CD4-positive, alpha-beta T cell treated with Interleukin-4 for 1 hour (primary cell): ENCODE measurements around the gene GZMA.
A peak's percentile ranks its signal among the peaks of the same experiment; 100 is the strongest.
"Not testable (repeated sequence)": the region's sequence is repeated elsewhere in the genome, so short reads cannot be mapped to it uniquely, and the experiment has no call there.

Experiments used
- DNase-seq, 2 donors: peaks; one replicate each; pipeline ENCODE4 v3.0.0-alpha.2; 2020 to 2022

The GZMA gene

DNA sequence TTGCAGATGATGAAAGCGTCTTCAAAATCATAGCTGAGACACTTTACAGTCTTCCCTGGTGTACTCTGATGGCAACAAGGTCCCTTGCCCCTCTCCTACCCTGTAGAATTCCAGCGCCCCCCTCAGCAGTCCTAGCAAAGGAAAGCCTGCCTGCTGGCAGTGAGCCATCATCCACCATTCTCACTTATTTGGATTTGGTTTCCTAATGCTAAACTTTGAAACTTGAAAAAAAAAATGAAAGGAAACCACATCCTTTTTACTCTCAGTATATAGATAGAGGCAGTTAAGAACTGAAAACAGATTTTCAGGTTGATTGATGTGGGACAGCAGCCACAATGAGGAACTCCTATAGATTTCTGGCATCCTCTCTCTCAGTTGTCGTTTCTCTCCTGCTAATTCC lies at the start of gene GZMA:
Gene GZMA, plus strand, starts transcription at position 299 of the 400 bp plus-strand sequence. Its CDS starts 37 bp downstream, at position 336.
- peak in 1 of 2 donors; percentile 62 for DNase-seq

DNA sequence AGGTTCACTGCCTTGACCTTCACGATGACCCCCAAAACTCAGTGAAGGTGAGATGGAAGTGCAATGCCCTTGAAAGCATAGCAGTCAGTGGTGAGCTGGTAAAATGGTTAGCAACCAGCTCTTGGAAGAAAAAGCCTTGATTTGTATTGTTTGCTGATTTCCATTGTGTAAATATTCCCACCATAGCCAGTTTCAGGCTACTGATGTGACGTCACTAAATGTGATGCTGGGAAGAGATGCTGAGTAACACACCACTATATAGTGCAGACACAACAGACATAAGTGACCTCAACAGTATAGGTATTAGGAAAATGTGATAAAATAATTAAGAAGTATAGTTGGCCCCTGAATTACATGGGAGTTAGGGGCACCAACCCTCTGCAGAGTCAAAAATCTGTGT lies 47.3 kb upstream of the GZMA start:
- no peak for DNase-seq

- DNase-seq, result peak; percentile 32 to 58
Observed at GRCh38 chr5:55062039-55062779, 40.2 kb upstream of the GZMA start.

- DNase-seq, result no peak
Observed at GRCh38 chr5:55063220-55063863, 39.1 kb upstream of the GZMA start.

- DNase-seq, result no peak
Observed at GRCh38 chr5:55063899-55064298, 38.5 kb upstream of the GZMA start.

DNA sequence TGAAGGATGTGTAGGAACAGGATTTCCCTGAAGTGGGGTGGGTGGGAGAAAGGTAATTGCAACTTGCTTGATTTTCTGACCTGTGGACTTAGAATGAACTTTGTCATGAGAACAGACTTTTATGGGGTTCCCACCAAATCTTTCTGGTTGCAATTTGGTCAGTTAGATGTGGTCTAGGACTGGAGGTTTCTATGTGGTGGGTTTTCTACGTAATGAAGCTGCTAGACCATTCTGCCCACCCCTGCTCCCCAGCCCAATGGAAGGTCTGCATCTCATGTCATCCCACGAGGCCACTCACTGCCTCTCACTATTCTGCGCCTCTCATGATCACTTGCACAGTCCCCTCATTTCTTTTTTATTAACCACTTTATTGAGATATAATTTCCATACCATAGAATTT lies 37.9 kb upstream of the GZMA start:
- no peak for DNase-seq

GRCh38 chr5:55066277-55066676 lies 36.2 kb upstream of the GZMA start:
- DNase-seq, result no peak

DNA sequence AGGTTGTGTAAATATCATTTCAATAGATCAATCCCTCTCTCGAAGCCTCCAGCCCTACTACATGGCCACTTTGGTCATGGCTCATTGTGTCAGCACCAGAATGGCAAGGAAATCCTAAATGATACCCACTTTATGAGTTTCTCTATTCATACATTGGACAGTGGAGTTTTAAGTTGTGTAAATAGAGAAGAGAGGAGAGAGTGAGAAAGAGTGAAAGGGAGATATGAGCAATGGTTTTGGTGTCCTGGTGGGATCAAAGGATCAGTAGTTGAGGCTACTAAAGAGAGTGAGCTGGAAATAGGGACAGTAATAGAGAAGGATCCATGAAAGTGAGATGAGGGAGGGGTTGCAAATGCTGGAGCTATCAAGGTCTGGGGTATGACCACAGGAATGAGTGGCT lies 31.5 kb upstream of the GZMA start:
- no peak for DNase-seq

GRCh38 chr5:55071413-55071812 lies 31.0 kb upstream of the GZMA start:
- DNase-seq, result no peak

DNA sequence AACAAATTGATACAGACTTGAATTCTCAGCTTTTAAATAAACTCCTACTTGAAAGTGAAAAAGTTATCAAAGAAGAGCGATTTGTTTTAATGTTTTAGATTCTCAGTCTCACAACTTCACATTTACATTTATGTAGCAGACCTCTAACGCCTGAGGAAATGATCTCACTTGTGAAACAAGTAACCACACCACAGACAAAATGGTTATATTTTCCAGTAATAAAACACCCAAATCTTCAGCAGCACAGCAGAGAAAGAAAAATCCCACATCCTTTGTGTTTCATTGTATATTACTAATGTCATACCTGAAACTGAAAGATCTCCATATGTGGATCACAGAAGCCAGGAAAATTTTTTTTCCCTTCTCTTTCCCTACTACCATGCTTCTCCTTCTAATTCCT lies 29.8 kb upstream of the GZMA start:
- peak in 1 of 2 donors; percentile 58 for DNase-seq

- DNase-seq, result no peak
Observed at GRCh38 chr5:55073211-55073610, 29.2 kb upstream of the GZMA start.

- no peak for DNase-seq
Observed at GRCh38 chr5:55081541-55081940, 20.9 kb upstream of the GZMA start.

DNA sequence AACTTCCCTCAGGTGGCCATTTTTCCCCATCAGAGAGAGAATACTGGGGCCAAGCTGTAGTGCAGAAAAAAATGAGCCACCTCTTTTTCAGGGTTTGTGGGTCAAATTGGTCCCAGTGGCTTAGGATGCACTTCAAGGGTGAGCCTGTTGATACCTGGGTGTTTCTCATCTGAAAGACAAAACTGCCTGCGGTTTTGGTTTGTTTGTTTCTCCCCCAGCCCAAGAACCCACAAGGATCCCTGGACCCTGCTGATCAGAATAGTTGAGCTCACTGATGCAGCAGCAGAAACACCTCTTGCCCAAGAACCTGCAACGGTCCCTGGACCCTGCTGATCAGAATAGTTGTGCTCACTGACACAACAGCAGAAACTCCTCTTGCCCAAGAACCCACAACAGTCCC lies 13.1 kb upstream of the GZMA start:
- DNase-seq, result not testable (repeated sequence)

GRCh38 chr5:55091011-55091410 lies 11.4 kb upstream of the GZMA start:
- DNase-seq, result not testable (repeated sequence)

- peak in 1 of 2 donors; percentile 41 for DNase-seq
Observed at GRCh38 chr5:55096182-55096581, 6.3 kb upstream of the GZMA start.

- peak; percentile 36 to 52 for DNase-seq
Observed at GRCh38 chr5:55096861-55097260, 5.6 kb upstream of the GZMA start.

DNA sequence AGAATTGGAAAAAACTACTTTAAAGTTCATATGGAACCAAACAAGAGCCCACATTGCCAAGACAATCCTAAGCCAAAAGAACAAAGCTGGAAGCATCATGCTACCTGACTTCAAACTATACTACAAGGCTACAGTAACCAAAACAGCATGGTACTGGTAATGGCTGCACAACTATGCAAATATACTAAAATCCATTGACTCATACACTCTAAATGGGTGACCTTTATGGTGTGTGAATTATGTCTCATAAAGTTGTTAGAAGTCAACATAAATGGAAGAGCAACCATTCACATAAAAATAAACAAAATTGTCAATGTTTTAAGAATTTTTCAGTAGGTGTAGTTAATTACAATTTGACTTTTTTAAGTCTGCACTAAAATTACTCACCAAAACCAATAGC lies 1.3 kb upstream of the GZMA start:
- not testable (repeated sequence) for DNase-seq

GRCh38 chr5:55101556-55102276 lies 730 bp upstream of the GZMA start:
- peak in 1 of 2 donors; percentile 55 for DNase-seq

GRCh38 chr5:55104036-55104772 lies 1.8 kb downstream of the GZMA start:
- DNase-seq, result peak in 1 of 2 donors; percentile 30

DNA sequence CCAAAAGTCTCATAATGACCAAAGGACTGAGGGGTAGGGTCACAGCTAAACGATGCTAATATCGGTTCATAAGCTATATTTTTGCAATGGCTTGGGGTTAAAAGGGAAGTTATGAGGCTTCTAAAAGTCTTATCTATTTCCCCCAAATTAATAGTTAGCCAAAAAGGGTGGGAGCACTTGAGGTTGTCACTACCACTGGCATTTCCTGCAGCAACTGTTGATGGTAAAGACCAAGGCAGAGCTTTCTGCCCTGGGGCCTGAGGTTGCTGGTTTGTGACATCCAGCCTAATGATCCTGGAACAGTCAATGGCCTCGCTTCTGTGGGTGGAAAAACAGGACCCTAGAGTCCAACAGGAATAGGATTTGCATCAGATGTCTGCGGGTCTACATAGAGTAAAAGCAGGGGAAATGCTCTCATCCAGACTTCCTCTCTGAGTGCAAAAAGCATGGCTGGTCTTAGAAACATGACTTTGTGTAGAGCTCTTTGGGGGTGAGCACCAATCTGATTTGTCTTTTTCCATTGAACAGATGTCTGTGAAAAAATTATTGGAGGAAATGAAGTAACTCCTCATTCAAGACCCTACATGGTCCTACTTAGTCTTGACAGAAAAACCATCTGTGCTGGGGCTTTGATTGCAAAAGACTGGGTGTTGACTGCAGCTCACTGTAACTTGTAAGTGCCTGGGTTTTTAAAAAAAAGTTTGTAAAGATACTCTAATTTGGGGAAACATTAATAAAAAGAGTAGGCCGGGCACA lies 2.7 kb downstream of the GZMA start:
- peak in 1 of 2 donors; percentile 12 for DNase-seq

DNA sequence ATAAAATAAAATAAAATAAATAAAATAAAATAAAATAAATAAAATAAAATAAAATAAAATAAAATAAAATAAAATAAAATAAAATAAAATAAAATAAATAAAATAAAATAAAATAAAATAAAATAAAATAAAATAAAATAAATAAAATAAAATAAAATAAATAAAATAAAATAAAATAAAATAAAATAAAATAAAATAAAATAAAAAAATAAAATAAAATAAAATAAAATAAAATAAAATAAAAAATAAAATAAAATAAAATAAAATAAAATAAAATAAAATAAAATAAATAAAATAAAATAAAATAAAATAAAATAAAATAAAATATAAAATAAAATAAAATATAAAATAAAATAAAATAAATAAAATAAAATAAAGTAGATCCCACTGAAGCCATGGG lies 3.5 kb downstream of the GZMA start:
- DNase-seq, result not testable (repeated sequence)

DNA sequence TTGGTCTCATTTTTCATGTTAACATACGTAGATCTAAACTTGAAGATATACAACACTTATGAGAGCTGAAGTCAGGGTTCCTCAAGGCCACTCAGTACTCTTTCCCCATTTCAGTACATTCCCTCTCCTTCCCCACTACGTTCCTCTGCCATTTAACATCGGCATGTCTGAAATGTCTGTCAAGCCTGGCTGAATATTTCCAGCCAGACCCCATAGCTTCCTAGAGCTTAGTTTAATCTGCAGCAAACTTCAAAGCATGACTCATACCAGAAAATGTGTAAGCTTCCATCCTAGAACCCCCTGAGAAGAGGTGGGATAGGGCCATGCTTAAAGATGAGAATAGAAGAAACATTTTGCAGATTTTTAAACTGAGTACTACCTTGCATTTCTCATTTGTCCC lies 6.2 kb downstream of the GZMA start:
- no peak for DNase-seq
